Measurements from ENCODE around the gene EBLN1. TPM values are rescaled to one million over a fixed set of nuclear protein-coding genes. Genes with fewer than 3 reads are reported as not detected.
A peak's percentile ranks its signal among the peaks of the same experiment; 100 is the strongest.
"Not testable (repeated sequence)": the region's sequence is repeated elsewhere in the genome, so short reads cannot be mapped to it uniquely, and the experiment has no call there.

Gene EBLN1
- total and polyA plus RNA-seq, 2 of the 13 experiments (the other 11 are each of a cell fraction or from before 2014, with no cell fraction given) = not detected

DNA sequence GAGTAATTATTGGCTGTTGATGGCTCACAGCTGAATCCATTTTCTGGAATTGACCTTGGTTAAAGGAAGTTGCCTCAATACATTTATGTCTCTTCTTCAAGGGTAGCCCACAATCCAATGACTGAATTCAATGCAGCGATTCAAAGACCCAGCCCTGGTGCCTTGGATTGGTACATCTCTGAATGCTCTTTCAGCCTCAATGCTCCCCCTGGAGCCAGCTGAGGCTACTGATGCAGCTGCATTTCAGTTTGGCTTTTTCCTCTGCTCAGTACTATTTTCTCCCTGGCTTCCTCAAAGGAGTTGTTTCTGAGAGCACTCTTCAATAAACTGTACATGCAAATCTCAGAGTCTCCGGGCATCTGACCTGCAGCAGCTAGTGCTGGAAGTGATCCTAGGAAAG, 633 bp upstream of the EBLN1 start:
- Histone ChIP-seq H3K4me1 (ENCODE audit: insufficient read depth, low read length) (no peaks in the 10 kb centered on the region), H4K20me1 (ENCODE audit: insufficient read depth, low read length) (no peaks in the 10 kb centered on the region), H3K4me3 (replicated peaks in 1 of 3; ENCODE audit: insufficient read depth in 1 of 3, low read depth in 2 of 3, low read length in 3 of 3) (no peak overlapping the region), H3K27ac (ENCODE audit: extremely low read length, insufficient read depth, low read length) (no peak overlapping the region), H3K4me2 (ENCODE audit: low read depth, low read length) (no peak overlapping the region), H3K36me3 (replicated peaks in 1 of 2; ENCODE audit: control insufficient read depth in 1 of 2, insufficient read depth in 2 of 2, low read length in 2 of 2) (no peaks in the 10 kb centered on the region), H3K79me2 (ENCODE audit: insufficient read depth, low read length) (no peaks in the 10 kb centered on the region), H3K9ac (ENCODE audit: insufficient read depth, low read depth, low read length) (no peak overlapping the region), H3K27me3 (ENCODE audit: control insufficient read depth in 1 of 2, insufficient read depth in 2 of 2, low read length in 2 of 2) (no peaks in the 10 kb centered on the region), H3K9me3 (ENCODE audit: low read length) (no peaks in the 10 kb centered on the region), H2AFZ (ENCODE audit: low read length) (no peak overlapping the region)
- ChIA-PET CTCF (ENCODE audit: low intra/inter-chr PET ratio, low total read pairs) (no interaction called here), POLR2A (no interaction called here)
- 0% methylated on average over 2 of the region's 2 CpGs for WGBS (ENCODE audit: low lambda C conversion rate)
- peak; percentile 6 for DNase-seq (ENCODE audit: low spot score)
- BruUV-seq (replicated peaks) = no TSS peak
- intact Hi-C loops (cut with micrococcal nuclease; ENCODE audit: unreplicated experiment) (no loop called here), in situ Hi-C loops (cut with HindIII; ENCODE audit: extremely low pct_ligation_motif_present, low pct_unique_long_range_greater_than_20kb) (no loop called here)
- TF ChIP-seq, protein P1, sequence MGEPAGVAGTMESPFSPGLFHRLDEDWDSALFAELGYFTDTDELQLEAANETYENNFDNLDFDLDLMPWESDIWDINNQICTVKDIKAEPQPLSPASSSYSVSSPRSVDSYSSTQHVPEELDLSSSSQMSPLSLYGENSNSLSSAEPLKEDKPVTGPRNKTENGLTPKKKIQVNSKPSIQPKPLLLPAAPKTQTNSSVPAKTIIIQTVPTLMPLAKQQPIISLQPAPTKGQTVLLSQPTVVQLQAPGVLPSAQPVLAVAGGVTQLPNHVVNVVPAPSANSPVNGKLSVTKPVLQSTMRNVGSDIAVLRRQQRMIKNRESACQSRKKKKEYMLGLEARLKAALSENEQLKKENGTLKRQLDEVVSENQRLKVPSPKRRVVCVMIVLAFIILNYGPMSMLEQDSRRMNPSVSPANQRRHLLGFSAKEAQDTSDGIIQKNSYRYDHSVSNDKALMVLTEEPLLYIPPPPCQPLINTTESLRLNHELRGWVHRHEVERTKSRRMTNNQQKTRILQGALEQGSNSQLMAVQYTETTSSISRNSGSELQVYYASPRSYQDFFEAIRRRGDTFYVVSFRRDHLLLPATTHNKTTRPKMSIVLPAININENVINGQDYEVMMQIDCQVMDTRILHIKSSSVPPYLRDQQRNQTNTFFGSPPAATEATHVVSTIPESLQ (CRISPR knock-in tag; conservative IDR thresholded peaks at IDR 0.05) = no peak
- TF ChIP-seq TBL1XR1 (IDR thresholded peaks at IDR 0.05; ENCODE audit: borderline replicate concordance, low read length, partially characterized antibody) = no peak
- TF ChIP-seq STAG1 (CRISPR knock-in tag; IDR thresholded peaks at IDR 0.05) = peak; percentile 34; the same call in 1 of the 2 replicates
- TF ChIP-seq SMC3 (IDR thresholded peaks at IDR 0.05; ENCODE audit: low read length) = peak; percentile 27; the same call in 1 of the 2 replicates
- no peak for FAIRE-seq
- ATAC-seq = peak; percentile 68

DNA sequence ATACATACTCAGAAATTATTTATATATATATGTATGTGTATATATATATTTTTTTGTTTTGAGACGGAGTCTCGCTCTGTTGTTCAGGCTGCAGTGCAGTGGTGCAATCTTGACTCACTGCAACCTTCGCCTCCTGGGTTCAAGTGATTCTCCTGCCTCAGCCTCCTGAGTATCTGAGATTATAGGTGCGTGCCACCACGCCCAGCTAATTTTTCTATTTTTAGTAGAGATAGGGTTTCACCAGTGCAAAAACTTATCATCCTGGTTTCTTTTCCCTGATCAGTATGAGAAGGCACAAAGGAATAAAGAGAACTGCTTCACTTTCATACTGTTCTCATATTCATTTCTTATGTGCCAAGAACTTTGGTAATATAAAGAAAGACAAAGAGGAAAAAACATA, 731 bp downstream of the EBLN1 start:
- H3K4me2 ChIP-seq (ENCODE audit: low read depth, low read length); DNase-seq (ENCODE audit: low spot score); POLR2A ChIA-PET; H3K27ac ChIP-seq (ENCODE audit: extremely low read length, insufficient read depth, low read length); H3K4me3 ChIP-seq (replicated peaks in 1 of 3; ENCODE audit: insufficient read depth in 1 of 3, low read depth in 2 of 3, low read length in 3 of 3); ATAC-seq; H3K4me1 ChIP-seq (ENCODE audit: insufficient read depth, low read length); H2AFZ ChIP-seq (ENCODE audit: low read length); BruUV-seq (replicated peaks); H3K36me3 ChIP-seq (replicated peaks in 1 of 2; ENCODE audit: control insufficient read depth in 1 of 2, insufficient read depth in 2 of 2, low read length in 2 of 2); intact Hi-C loops (cut with micrococcal nuclease; ENCODE audit: unreplicated experiment); in situ Hi-C loops (cut with HindIII; ENCODE audit: extremely low pct_ligation_motif_present, low pct_unique_long_range_greater_than_20kb); FAIRE-seq; CTCF ChIA-PET (ENCODE audit: low intra/inter-chr PET ratio, low total read pairs); H3K9me3 ChIP-seq (ENCODE audit: low read length); H3K27me3 ChIP-seq (ENCODE audit: control insufficient read depth in 1 of 2, insufficient read depth in 2 of 2, low read length in 2 of 2); H3K9ac ChIP-seq (ENCODE audit: insufficient read depth, low read depth, low read length); H4K20me1 ChIP-seq (ENCODE audit: insufficient read depth, low read length); H3K79me2 ChIP-seq (ENCODE audit: insufficient read depth, low read length): not testable (repeated sequence)
- 36% methylated on average over 5 of the region's 5 CpGs for WGBS (ENCODE audit: low lambda C conversion rate)
